Smooth muscle cell (in vitro differentiated cells): Measurements from ENCODE around the gene MYO1F. TPM values are rescaled to one million over a fixed set of nuclear protein-coding genes. Genes with fewer than 3 reads are reported as not detected.
"Not testable (repeated sequence)": the region's sequence is repeated elsewhere in the genome, so short reads cannot be mapped to it uniquely, and the experiment has no call there.

Experiments used
- DNase-seq: peaks from one replicate; lab custom pipeline; 2025; ENCODE audit not compliant: unreplicated experiment; lab: John Stamatoyannopoulos, UW
- H2AFZ ChIP-seq: fragments of 200-600 bp; sonication (generic); 2 replicates; pipeline ENCODE4 v1.6.0; 2016; ENCODE audit warnings: antibody characterized with exemption, low read depth, mild to moderate bottlenecking
- H3F3A ChIP-seq: fragments of 200-600 bp; sonication (generic); 2 replicates; pipeline ENCODE4 v1.6.0; 2017; ENCODE audit warnings: antibody characterized with exemption, low read depth
- H3K27ac ChIP-seq: fragments of 200-600 bp; sonication (generic); 2 replicates; pipeline ENCODE4 v1.5.1; 2016; ENCODE audit warnings: low read depth, mild to moderate bottlenecking
- H3K27me3 ChIP-seq: fragments of 200-600 bp; sonication (generic); 2 replicates; pipeline ENCODE4 v1.6.1; 2016; ENCODE audit warnings: low read depth, mild to moderate bottlenecking
- H3K36me3 ChIP-seq: fragments of 200-600 bp; sonication (generic); 2 replicates; pipeline ENCODE4 v1.5.1; 2016; ENCODE audit warnings: low read depth
- H3K4me1 ChIP-seq: fragments of 200-600 bp; sonication (generic); 2 replicates; pipeline ENCODE4 v1.5.1; 2016; ENCODE audit warnings: low read depth
- H3K4me2 ChIP-seq: fragments of 200-600 bp; sonication (generic); 2 replicates; pipeline ENCODE4 v1.6.0; 2016; ENCODE audit warnings: mild to moderate bottlenecking
- H3K4me3 ChIP-seq: fragments of 200-600 bp; sonication (generic); 2 replicates; pipeline ENCODE4 v1.5.1; 2016; ENCODE audit warnings: mild to moderate bottlenecking
- H3K79me2 ChIP-seq: fragments of 200-600 bp; sonication (generic); 2 replicates; pipeline ENCODE4 v1.6.0; 2016; ENCODE audit warnings: low read depth, mild to moderate bottlenecking
- H3K9ac ChIP-seq: fragments of 200-600 bp; sonication (generic); 2 replicates; pipeline ENCODE4 v1.6.0; 2016; ENCODE audit warnings: low read depth
- H3K9me3 ChIP-seq: fragments of 200-600 bp; sonication (generic); replicated peaks from 2 replicates; pipeline ENCODE4 v1.5.1; 2016; ENCODE audit warnings: low read depth
- H4K20me1 ChIP-seq: fragments of 200-600 bp; sonication (generic); 2 replicates; pipeline ENCODE4 v1.6.0; 2016; ENCODE audit warnings: low read depth
- CTCF ChIP-seq: fragments of 200-600 bp; sonication (generic); IDR thresholded peaks from 2 replicates; pipeline ENCODE4 v1.5.1; 2017; ENCODE audit warnings: borderline replicate concordance, mild to moderate bottlenecking, antibody characterized with exemption; ENCODE audit not compliant: insufficient read depth, poor library complexity, severe bottlenecking
- WGBS: methylation state at CpG from one replicate; pipeline ENCODE4 v1.1.7; 2016; ENCODE audit warnings: low lambda C conversion rate; 5-methylcytosine and 5-hydroxymethylcytosine counted together
- polyA plus RNA-seq: library from polyadenylated mRNA; unstranded; fragments of >200 nt; fragmentation: Nextera tagmentation; extraction: Ambion mirVana; gene quantifications from 2 replicates; pipeline ENCODE4 v1.2.1, GENCODE V29; 2016
- total RNA-seq: library from RNA; depleted of rRNA; stranded (reverse); fragments of >200 nt; gene quantifications from 2 replicates; pipeline ENCODE4 v1.2.3, GENCODE V29; 2014

MYO1F gene
- total and polyA plus RNA-seq, 2 experiments from 2014 or later = 1.4 TPM; not detected in 1

DNA sequence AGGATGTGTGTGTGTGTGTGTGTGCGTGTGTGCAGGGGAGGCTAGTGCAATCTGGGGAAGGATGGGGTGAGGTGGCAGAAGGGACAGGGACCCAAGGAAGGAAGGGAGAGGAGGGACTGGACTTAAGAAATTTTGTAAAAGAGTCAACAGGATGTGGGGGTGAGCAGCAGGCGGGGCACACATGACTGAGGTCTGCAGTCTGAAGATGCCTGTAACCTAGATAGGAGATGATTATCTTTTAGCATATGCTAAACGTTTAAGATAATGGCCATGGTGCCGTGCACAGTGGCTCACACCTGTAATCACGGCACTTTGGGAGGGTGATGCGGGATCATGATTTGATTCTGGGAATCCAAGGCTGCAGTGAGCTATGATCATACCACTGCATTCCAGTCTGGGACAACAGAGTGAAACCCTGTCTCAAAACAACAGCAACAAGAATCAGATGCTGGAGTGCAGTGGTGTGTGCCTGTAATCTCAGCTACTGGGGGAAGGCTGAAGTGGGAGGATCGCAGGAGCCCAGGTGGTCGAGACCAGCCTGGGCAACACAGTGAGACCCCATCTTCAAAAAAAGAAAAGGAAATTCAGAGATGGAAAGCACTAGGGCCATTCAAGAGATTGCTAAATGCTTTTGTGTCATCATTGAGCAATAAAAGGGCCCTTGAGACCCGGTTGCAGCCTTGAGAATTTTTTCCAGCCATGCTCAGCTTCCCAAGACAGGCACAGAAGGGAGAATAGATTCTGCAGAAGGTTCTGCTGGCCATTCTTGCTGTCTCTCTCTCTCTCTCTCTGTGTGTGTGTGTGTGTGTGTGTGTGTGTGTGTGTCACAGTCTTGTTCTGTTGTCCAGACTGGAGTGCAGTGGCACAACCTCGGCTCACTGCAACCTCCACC is 59.4 kb downstream of the MYO1F start:
- Histone ChIP-seq H2AFZ (peak overlapping the region; percentile 51), H3K9ac (peak overlapping the region; percentile 3), H3K79me2 (no peaks in the 10 kb centered on the region), H4K20me1 (no peaks in the 10 kb centered on the region), H3K9me3 (no peaks in the 10 kb centered on the region), H3K36me3 (no peaks in the 10 kb centered on the region), H3K27ac (no peak overlapping the region), H3K4me2 (no peak overlapping the region), H3K4me1 (peaks cover 7% of the 10 kb centered on the region), H3K4me3 (no peak overlapping the region), H3K27me3 (no peaks in the 10 kb centered on the region), H3F3A (no peaks in the 10 kb centered on the region)
- WGBS = 61% methylated on average over 10 of the region's 10 CpGs
- DNase-seq = no peak
- no peak for TF ChIP-seq CTCF

DNA sequence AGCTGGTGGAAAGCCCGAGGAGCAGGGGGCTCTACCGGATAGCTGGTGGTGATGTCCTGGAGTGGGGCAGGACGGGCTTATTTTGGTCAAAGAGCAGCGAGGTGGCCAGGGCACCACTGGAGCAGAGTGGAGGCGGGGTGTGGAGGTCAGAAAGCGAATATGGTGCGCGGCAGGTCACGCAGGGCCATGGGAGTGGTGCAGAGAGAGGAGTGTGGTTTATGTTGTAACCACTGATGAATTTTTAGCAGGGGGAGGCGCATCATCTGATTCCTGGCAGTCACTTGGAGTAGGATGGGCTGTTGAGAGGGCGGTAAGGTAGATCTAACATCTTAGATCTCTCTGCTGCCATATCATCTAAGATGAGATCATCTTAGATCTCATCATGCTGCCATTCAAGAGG is 61.9 kb downstream of the MYO1F start:
- Histone ChIP-seq H3K9me3 (no peaks in the 10 kb centered on the region), H3K79me2 (no peaks in the 10 kb centered on the region), H3K4me2 (no peak overlapping the region), H3K27ac (no peak overlapping the region), H3K9ac (no peak overlapping the region), H3K4me3 (no peak overlapping the region), H3K4me1 (peaks cover 8% of the 10 kb centered on the region), H2AFZ (no peak overlapping the region), H3K27me3 (no peaks in the 10 kb centered on the region), H3F3A (no peaks in the 10 kb centered on the region), H3K36me3 (no peaks in the 10 kb centered on the region), H4K20me1 (no peaks in the 10 kb centered on the region)
- TF ChIP-seq CTCF = no peak
- WGBS = 98% methylated on average over 11 of the region's 11 CpGs
- DNase-seq = no peak

DNA sequence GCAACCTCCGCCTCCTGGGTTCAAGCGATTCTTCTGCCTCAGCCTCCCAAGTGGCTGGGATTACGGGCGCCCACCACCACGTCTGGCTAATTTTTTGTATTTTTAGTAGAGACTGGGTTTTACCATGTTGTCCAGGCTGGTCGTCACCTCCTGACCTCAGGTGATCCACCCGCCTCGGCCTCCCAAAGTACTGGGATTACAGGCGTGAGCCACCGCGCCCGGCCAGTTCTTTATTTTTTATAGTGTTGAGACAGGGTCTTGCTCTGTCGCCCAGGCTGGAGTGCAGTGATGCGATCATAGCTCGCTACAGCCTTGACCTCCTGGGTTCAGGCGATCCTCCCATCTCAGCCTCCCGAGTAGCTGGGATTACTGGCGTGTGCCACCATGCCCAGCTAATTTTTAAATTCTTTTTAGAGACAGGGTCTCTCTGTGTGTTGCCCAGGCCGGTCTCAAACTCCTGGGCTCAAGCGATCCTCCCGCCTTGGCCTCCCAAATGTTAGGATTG is 62.7 kb downstream of the MYO1F start:
- not testable (repeated sequence) for H3K9me3 ChIP-seq, DNase-seq, H2AFZ ChIP-seq, H3K27me3 ChIP-seq, H3F3A ChIP-seq, H3K79me2 ChIP-seq, H3K36me3 ChIP-seq, H3K4me1 ChIP-seq, H4K20me1 ChIP-seq
- 92% methylated on average over 21 of the region's 21 CpGs for WGBS
- H3K27ac ChIP-seq = peak overlapping the region; percentile 95
- peak overlapping the region; percentile 66 for H3K4me3 ChIP-seq
- peak overlapping the region; percentile 97 for H3K9ac ChIP-seq
- H3K4me2 ChIP-seq = peak overlapping the region; percentile 86

DNA sequence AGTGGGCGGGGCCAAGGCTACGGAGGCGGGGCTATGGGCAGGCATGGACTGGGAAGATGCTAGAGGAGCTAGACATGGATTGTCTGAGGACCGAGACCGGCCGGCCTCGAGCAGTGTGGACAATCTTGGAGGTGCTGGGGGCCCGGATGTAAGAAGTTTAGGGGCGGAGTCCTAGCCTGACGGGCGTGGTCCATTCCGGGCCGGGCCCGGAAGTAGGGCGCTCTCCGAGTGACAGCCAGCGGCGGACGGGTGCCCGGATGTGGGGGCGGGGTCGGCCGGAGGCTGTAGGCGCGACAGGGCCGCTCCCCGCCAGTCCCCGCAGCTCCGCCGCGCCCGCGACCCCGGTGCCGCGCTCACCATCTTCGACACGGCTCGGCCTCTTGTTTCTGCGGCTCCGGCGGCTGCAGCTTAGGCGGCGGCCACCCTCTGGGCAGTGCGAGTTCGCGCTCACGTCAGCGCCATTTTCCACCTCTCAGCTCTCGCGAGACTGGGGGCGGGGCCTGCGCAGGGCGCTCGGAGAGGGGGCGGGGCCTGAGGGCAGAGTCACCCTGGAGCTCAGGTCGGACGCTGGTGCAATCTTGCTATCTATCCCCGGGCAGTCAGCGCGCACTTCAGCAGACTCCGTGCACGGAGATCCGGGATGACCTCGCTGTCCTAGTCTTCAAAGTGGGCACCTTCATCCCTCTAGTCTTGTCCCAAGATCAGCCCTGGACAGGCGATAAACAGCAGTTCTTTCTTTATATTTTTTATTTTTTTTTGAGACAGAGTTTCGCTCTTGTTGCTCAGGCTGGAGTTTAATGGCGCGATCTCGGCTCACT is 63.3 kb downstream of the MYO1F start, which contains the start of gene ZNF414:
Gene ZNF414, minus strand, starts transcription at position 481 of the 818 bp plus-strand sequence. Its CDS starts 121 bp downstream, at position 360.
- H3F3A ChIP-seq = no peaks in the 10 kb centered on the region
- no peaks in the 10 kb centered on the region for H3K79me2 ChIP-seq
- H3K27me3 ChIP-seq = no peaks in the 10 kb centered on the region
- peak within 1 kb of the TSS; percentile 56 for H2AFZ ChIP-seq
- 9% methylated on average over 40 of the region's 70 CpGs for WGBS
- TF ChIP-seq CTCF = no peak
- peak; percentile 98 for DNase-seq
- H3K9me3 ChIP-seq = no peaks in the 10 kb centered on the region
- H4K20me1 ChIP-seq = no peaks in the 10 kb centered on the region
- peaks cover 8% of the 10 kb centered on the region for H3K4me1 ChIP-seq
- peak within 1 kb of the TSS; percentile 95 for H3K27ac ChIP-seq
- H3K4me3 ChIP-seq = peak within 1 kb of the TSS; percentile 66
- H3K9ac ChIP-seq = peak within 1 kb of the TSS; percentile 97
- H3K4me2 ChIP-seq = peak within 1 kb of the TSS; percentile 86
- H3K36me3 ChIP-seq = no peaks in the 10 kb centered on the region
